Measurements from ENCODE around the gene DBP. TPM values are rescaled to one million over a fixed set of nuclear protein-coding genes. Genes with fewer than 3 reads are reported as not detected.

DBP gene
- total and polyA plus RNA-seq, 4 donors: 6.2 to 16.6 (median 15.1) TPM

DNA sequence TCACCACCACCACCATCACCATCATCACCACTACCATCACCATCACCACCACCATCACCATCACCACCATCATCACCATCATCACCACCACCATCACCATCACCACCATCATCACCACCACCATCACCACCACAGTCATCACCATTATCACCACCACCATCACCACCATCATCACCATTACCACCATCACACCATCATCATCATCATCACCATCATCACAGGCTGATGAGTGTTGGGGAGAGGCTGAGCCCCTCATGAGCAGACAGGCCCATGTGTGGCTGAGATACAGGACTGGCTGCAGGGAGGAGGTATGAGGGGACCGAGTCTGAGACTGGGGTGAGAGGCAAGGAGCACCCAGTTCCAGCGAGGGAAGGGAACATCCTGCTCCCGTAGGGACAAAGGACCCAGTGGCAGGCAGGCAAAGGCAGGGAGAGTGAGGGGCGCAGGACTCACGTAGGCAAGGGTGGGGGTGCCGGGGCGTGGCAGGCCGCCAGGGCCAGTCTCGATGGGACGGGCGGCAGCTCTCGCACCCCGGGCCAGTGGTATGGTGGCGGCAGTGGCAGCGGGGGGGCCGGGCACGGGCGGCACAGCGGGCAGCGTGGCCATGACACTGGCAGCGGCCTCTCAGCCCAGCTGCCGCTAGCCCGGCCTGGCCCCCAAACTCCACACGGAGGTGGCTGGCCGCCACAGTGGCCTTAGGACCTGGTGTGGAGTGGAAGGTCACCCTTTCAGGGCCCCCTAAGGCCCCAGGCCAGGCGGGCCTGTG, 32.9 kb upstream of the DBP start:
- no peak overlapping the region for H3K27ac ChIP-seq (ENCODE audit: low read depth, low read length)
- WGBS (ENCODE audit: insufficient coverage): 96% methylated on average over 26 of the region's 26 CpGs
- DNase-seq (ENCODE audit: low read depth in 4 of 6, low spot score in 6 of 6): no peak
- peaks cover 5% of the 10 kb centered on the region for H3K27me3 ChIP-seq (ENCODE audit: control insufficient read depth, insufficient read depth, low read length)
- H3K9me3 ChIP-seq (ENCODE audit: control insufficient read depth, insufficient read depth, low read length): no peaks in the 10 kb centered on the region
- H3K36me3 ChIP-seq (ENCODE audit: control insufficient read depth, insufficient read depth, low read length): no peaks in the 10 kb centered on the region
- H3K4me3 ChIP-seq (ENCODE audit: low read depth, low read length): no peak overlapping the region
- H3K4me1 ChIP-seq (ENCODE audit: control insufficient read depth, insufficient read depth, low read length): peaks cover 32% of the 10 kb centered on the region

DNA sequence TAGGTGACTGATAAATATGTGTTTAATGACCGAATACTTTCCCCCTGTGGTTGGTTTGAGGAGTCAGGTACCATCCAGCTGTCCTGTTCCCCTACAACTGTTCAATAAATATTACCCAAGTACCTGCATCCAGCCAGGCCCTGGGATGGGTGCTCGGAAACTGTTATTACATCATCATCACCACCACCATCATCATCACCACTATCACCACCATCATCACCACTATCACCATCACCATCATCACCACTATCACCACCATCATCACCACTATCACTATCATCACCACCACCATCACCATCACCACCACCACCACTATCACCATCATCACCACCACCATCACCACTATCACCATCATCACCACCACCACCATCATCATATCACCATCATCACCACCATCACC, 31.6 kb upstream of the DBP start:
- WGBS (ENCODE audit: insufficient coverage): 94% methylated on average over 1 of the region's 2 CpGs
- Histone ChIP-seq H3K9me3 (ENCODE audit: control insufficient read depth, insufficient read depth, low read length) (no peaks in the 10 kb centered on the region), H3K4me1 (ENCODE audit: control insufficient read depth, insufficient read depth, low read length) (peaks cover 24% of the 10 kb centered on the region), H3K27ac (ENCODE audit: low read depth, low read length) (no peak overlapping the region), H3K4me3 (ENCODE audit: low read depth, low read length) (no peak overlapping the region), H3K36me3 (ENCODE audit: control insufficient read depth, insufficient read depth, low read length) (no peaks in the 10 kb centered on the region), H3K27me3 (ENCODE audit: control insufficient read depth, insufficient read depth, low read length) (peaks cover 2% of the 10 kb centered on the region)
- no peak for DNase-seq (ENCODE audit: low read depth in 4 of 6, low spot score in 6 of 6)

GRCh38 chr19:48668332-48668731, 31.2 kb upstream of the DBP start:
- DNase-seq (ENCODE audit: low read depth in 4 of 6, low spot score in 6 of 6): no peak
- Histone ChIP-seq H3K27me3 (ENCODE audit: control insufficient read depth, insufficient read depth, low read length) (no peaks in the 10 kb centered on the region), H3K4me1 (ENCODE audit: control insufficient read depth, insufficient read depth, low read length) (peaks cover 19% of the 10 kb centered on the region), H3K4me3 (ENCODE audit: low read depth, low read length) (no peak overlapping the region), H3K27ac (ENCODE audit: low read depth, low read length) (no peak overlapping the region), H3K9me3 (ENCODE audit: control insufficient read depth, insufficient read depth, low read length) (no peaks in the 10 kb centered on the region), H3K36me3 (ENCODE audit: control insufficient read depth, insufficient read depth, low read length) (no peaks in the 10 kb centered on the region)
- 73% methylated on average over 3 of the region's 3 CpGs for WGBS (ENCODE audit: insufficient coverage)

- no peak for DNase-seq (ENCODE audit: low read depth in 4 of 6, low spot score in 6 of 6)
- WGBS (ENCODE audit: insufficient coverage): 86% methylated on average over 2 of the region's 6 CpGs
Measured at GRCh38 chr19:48665786-48666185, 28.6 kb upstream of the DBP start.

GRCh38 chr19:48664476-48664875, 27.3 kb upstream of the DBP start:
- Histone ChIP-seq H3K27me3 (ENCODE audit: control insufficient read depth, insufficient read depth, low read length) (no peaks in the 10 kb centered on the region), H3K9me3 (ENCODE audit: control insufficient read depth, insufficient read depth, low read length) (no peaks in the 10 kb centered on the region), H3K4me3 (ENCODE audit: low read depth, low read length) (no peak overlapping the region), H3K27ac (ENCODE audit: low read depth, low read length) (no peak overlapping the region), H3K4me1 (ENCODE audit: control insufficient read depth, insufficient read depth, low read length) (peaks cover 6% of the 10 kb centered on the region), H3K36me3 (ENCODE audit: control insufficient read depth, insufficient read depth, low read length) (no peaks in the 10 kb centered on the region)
- DNase-seq (ENCODE audit: low read depth in 4 of 6, low spot score in 6 of 6): no peak
- WGBS (ENCODE audit: insufficient coverage): 76% methylated on average over 13 of the region's 14 CpGs

More at GRCh38 chr19:48665786-48666185, 28.6 kb upstream of the DBP start:
- no peak overlapping the region for H3K4me3 ChIP-seq (ENCODE audit: low read depth, low read length)
- peaks cover 5% of the 10 kb centered on the region for H3K4me1 ChIP-seq (ENCODE audit: control insufficient read depth, insufficient read depth, low read length)
- no peak overlapping the region for H3K27ac ChIP-seq (ENCODE audit: low read depth, low read length)
- no peaks in the 10 kb centered on the region for H3K9me3 ChIP-seq (ENCODE audit: control insufficient read depth, insufficient read depth, low read length)
- no peaks in the 10 kb centered on the region for H3K36me3 ChIP-seq (ENCODE audit: control insufficient read depth, insufficient read depth, low read length)
- no peaks in the 10 kb centered on the region for H3K27me3 ChIP-seq (ENCODE audit: control insufficient read depth, insufficient read depth, low read length)

- no peaks in the 10 kb centered on the region for H3K36me3 ChIP-seq (ENCODE audit: control insufficient read depth, insufficient read depth, low read length)
- 96% methylated on average over 4 of the region's 4 CpGs for WGBS (ENCODE audit: insufficient coverage)
- no peak overlapping the region for H3K4me3 ChIP-seq (ENCODE audit: low read depth, low read length)
- peaks cover 6% of the 10 kb centered on the region for H3K4me1 ChIP-seq (ENCODE audit: control insufficient read depth, insufficient read depth, low read length)
- H3K9me3 ChIP-seq (ENCODE audit: control insufficient read depth, insufficient read depth, low read length): no peaks in the 10 kb centered on the region
- no peaks in the 10 kb centered on the region for H3K27me3 ChIP-seq (ENCODE audit: control insufficient read depth, insufficient read depth, low read length)
- no peak for DNase-seq (ENCODE audit: low read depth in 4 of 6, low spot score in 6 of 6)
- H3K27ac ChIP-seq (ENCODE audit: low read depth, low read length): no peak overlapping the region
Measured at GRCh38 chr19:48663667-48664066, 26.5 kb upstream of the DBP start.

GRCh38 chr19:48661711-48662090, 24.5 kb upstream of the DBP start:
- Histone ChIP-seq H3K4me3 (ENCODE audit: low read depth, low read length) (no peak overlapping the region), H3K9me3 (ENCODE audit: control insufficient read depth, insufficient read depth, low read length) (no peaks in the 10 kb centered on the region), H3K36me3 (ENCODE audit: control insufficient read depth, insufficient read depth, low read length) (no peaks in the 10 kb centered on the region), H3K4me1 (ENCODE audit: control insufficient read depth, insufficient read depth, low read length) (peaks cover 6% of the 10 kb centered on the region), H3K27me3 (ENCODE audit: control insufficient read depth, insufficient read depth, low read length) (no peaks in the 10 kb centered on the region), H3K27ac (ENCODE audit: low read depth, low read length) (no peak overlapping the region)
- 88% methylated on average over 49 of the region's 50 CpGs for WGBS (ENCODE audit: insufficient coverage)
- DNase-seq (ENCODE audit: low read depth in 4 of 6, low spot score in 6 of 6): no peak

- peak in 3 of 6 donors; percentile 17 to 87 (median 70) for DNase-seq (ENCODE audit: low read depth in 4 of 6, low spot score in 6 of 6)
- 88% methylated on average over 33 of the region's 35 CpGs for WGBS (ENCODE audit: insufficient coverage)
- Histone ChIP-seq H3K4me1 (ENCODE audit: control insufficient read depth, insufficient read depth, low read length) (peaks cover 6% of the 10 kb centered on the region), H3K27ac (ENCODE audit: low read depth, low read length) (no peak overlapping the region), H3K36me3 (ENCODE audit: control insufficient read depth, insufficient read depth, low read length) (no peaks in the 10 kb centered on the region), H3K4me3 (ENCODE audit: low read depth, low read length) (no peak overlapping the region), H3K9me3 (ENCODE audit: control insufficient read depth, insufficient read depth, low read length) (no peaks in the 10 kb centered on the region), H3K27me3 (ENCODE audit: control insufficient read depth, insufficient read depth, low read length) (no peaks in the 10 kb centered on the region)
Measured at GRCh38 chr19:48660852-48661710, 23.9 kb upstream of the DBP start.

DNA sequence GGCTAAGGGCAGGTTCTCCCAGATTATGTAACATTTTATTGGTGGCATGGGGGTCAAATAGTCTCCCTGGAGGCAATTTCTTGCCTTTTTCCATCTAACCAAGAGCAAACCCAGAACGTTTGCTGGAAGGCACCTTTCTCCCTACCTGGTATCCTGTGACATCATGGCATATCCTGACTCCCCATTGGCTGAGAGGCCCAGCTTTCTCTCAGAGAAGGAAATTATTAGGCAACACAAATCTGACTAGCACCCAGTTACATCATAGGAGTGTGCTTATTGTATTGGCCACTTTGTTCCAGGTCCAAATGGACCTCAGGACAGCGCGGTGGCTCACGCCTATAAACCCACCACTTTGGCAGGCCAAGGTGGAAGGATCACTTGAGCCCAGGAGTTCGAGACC, 22.6 kb upstream of the DBP start:
- no peaks in the 10 kb centered on the region for H3K9me3 ChIP-seq (ENCODE audit: control insufficient read depth, insufficient read depth, low read length)
- no peak for DNase-seq (ENCODE audit: low read depth in 4 of 6, low spot score in 6 of 6)
- WGBS (ENCODE audit: insufficient coverage): 82% methylated on average over 5 of the region's 5 CpGs

More for the DNA sequence above, 22.6 kb upstream of the DBP start:
- Histone ChIP-seq H3K4me3 (ENCODE audit: low read depth, low read length) (no peak overlapping the region), H3K36me3 (ENCODE audit: control insufficient read depth, insufficient read depth, low read length) (no peaks in the 10 kb centered on the region), H3K27me3 (ENCODE audit: control insufficient read depth, insufficient read depth, low read length) (no peaks in the 10 kb centered on the region), H3K4me1 (ENCODE audit: control insufficient read depth, insufficient read depth, low read length) (peaks cover 8% of the 10 kb centered on the region), H3K27ac (ENCODE audit: low read depth, low read length) (no peak overlapping the region)

Measured in spinal cord (tissue), 10 donors.